GM21390 (cell line): ENCODE measurements around the gene PICALM.
"Not testable (repeated sequence)": the region's sequence is repeated elsewhere in the genome, so short reads cannot be mapped to it uniquely, and the experiment has no call there.

ENCODE experiments used
- ATAC-seq: cut with Tn5 transposase; IDR thresholded peaks from one replicate; pipeline ENCODE4 v1.9.1; 2021; ENCODE audit not compliant: unreplicated experiment

The PICALM gene

DNA sequence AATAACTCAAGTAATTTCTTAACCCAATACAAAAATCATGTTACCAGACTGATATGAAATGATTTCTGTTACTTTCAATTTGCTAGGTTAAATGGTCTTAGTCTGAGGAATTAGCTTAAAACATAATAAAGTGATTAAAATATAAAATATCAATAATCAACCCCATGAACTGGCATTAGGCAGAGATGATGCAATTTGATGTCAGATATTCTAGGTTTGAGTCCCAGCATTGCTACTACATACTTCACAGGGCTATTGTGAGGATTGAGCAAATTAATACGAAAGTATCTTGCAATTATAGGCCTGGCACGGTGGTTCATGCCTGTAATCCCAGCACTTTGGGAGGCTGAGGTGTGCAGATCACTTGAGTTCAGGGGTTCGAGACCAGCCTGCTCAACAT is 66.5 kb downstream of the PICALM start:
- no peak for ATAC-seq

GRCh38 chr11:85991508-85991907 is 77.4 kb downstream of the PICALM start:
- ATAC-seq, result no peak

DNA sequence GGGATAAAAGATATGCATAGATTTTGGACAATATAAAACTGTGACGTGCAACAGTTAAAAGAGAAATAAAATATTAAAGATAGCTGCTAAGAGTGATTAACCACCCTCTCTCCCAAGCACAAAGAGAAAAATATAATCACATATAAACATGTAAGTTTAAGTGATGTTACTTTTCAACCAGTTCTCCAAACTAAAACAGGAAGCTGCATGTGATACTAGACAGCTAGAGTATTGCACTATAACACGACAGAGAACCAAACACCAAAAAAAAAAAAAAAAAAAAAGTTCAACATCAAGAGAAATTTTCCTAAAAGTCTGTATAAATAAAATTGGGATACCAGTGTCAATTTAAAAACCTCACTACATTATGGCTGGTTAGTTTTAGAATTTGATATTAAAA is 79.1 kb downstream of the PICALM start:
- ATAC-seq, result no peak

- ATAC-seq, result no peak
Observed at GRCh38 chr11:85988780-85989179, 80.1 kb downstream of the PICALM start.

- ATAC-seq, result no peak
Observed at GRCh38 chr11:85977751-85978160, 91.1 kb downstream of the PICALM start.

GRCh38 chr11:85976525-85976924 is 92.4 kb downstream of the PICALM start:
- ATAC-seq, result no peak

DNA sequence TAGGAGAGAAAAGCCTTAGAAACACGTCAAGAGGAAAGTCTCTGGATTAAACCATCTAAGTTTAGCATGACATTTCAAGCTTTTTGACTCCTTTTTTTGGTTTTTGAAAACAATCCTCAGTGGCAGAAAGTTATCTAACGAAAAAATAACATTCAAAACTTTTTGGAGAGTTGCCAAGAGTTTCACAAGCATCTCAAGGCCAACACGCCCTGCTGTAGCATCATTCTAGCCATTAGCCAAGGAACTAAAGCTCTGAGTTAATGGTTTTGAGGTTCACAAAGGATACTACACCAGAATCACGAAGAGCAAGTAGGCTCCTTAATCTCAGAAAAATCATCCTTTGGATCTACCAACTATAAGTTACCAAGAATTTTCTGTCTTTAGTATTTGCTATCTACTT is 94.8 kb downstream of the PICALM start:
- no peak for ATAC-seq

GRCh38 chr11:85970593-85970992 is 98.3 kb downstream of the PICALM start:
- no peak for ATAC-seq

GRCh38 chr11:85967457-85967856 is 101.4 kb downstream of the PICALM start:
- no peak for ATAC-seq

DNA sequence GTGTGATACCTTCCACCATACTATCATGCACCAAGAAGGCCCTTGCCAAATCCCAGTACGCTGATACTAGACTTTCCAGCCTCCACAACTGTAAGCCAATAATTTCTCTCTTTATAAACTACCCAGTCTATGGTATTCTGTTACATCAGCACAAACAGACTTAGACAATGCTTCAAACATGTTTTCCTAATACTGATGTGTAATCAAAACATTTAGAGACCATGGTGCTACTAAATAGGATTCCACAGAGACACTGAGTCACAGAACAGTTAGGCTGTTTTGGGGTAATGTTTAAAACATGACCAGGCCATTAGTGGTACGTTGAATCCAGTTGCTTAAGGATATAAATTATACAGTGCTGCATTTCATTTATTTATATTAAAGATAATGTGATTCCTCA is 103.7 kb downstream of the PICALM start:
- no peak for ATAC-seq

DNA sequence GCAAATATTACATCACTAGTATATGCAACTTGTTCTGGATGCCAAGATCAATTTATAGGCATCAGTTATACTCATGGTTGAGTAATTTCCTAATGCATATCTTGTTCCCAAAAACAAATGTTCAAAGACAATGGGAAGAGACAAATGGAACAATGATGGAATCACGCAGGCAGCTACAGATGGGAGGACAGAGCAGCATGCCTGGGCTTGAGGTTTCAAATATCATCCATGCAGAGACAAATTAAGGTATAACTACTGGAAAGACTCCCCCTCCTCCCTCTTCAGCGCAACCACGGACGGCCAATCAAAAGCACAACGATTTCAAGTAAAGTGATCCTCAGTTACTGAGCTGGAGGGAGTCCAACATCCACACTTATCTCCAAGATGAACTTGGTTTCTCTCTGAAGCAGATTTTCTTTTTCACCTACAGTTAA is 106.9 kb downstream of the PICALM start:
- ATAC-seq, result no peak

DNA sequence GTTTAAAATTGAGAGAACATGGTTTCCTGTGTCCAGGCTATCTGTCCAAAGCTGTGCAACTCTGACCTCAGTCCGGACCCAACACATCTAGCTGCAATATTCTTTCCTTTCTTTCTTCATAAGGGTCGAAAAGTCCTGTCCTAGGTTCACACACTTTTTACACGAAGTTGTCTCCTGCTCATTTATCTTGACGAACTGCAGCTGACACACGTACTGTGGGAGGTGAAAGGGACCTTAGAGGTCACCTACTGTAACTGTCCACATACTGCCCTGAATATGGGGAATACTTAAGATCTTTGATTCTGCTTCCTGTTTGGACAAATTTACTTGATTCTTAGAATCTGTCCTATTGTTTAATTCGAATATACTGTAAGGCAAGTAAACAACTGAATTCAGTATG is 107.8 kb downstream of the PICALM start:
- no peak for ATAC-seq

DNA sequence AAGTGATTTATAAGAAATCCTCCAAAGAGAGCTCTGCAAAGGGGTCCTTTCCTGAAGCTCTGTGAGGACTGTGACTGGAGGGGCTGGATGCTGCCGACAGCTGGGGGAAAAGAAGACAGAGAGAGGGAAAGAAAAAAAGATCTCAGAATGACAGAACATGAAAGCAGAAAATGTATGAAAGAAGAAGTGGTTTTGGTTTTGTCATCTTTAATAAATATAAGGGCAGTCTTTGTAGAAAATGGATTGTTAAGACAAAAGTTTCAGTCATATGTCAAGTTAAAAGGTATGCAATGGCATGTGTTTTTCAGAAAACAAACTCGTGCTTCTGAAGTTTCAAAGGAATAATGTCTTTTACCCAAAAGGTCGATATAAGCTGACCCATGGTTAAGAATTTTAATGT is 108.2 kb downstream of the PICALM start:
- ATAC-seq, result peak; percentile 61

DNA sequence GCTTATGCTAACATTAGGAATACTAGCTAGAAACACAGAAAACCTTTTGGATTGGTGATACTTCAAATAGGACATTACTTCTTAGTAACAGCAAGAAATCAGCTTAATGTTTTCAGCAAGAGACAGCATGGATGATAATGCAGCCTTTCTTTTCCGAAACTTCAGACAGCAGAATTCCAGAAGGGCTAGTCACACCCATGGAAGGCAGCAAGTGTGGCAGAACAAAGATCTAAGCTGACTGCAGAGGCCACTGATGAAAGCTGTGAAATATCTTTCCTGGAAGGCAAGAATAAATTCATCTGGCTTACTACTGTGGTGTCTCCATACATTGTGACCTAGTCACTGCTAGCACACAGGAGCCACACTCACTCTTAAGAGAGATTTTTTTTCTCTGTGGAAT is 113.4 kb downstream of the PICALM start:
- ATAC-seq, result no peak

DNA sequence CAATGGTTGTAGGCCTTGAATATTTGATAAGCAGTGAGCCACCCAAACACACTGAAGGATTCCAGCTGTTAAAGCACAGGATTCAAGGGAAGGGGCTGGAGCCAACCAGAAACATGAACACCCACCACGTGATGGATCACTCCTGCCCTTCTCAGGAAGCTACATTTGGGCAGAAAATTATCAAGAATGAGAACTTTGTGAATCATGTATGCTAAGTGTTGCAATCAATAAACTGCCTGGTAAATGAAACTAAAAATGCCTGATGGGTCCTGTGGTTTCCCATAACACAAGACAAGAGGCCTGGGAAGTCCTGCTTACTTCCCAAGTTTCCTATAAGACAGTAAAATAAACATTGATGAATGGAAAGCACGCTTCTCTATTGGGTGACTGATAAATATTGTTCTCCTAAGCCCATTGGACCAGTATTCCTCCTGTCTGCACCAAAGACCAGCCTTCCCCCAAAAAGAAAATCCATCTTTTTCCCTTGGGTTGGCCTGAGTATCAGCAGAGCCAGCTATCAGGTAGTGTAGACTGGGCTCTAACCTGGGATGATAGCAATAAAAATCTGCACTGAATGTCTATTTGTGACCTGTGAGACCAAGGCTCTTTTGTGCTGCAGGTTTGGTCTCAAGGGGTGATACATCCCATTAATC is 115.3 kb downstream of the PICALM start:
- no peak for ATAC-seq

- ATAC-seq, result not testable (repeated sequence)
Observed at GRCh38 chr11:85952108-85952485, 116.8 kb downstream of the PICALM start.

DNA sequence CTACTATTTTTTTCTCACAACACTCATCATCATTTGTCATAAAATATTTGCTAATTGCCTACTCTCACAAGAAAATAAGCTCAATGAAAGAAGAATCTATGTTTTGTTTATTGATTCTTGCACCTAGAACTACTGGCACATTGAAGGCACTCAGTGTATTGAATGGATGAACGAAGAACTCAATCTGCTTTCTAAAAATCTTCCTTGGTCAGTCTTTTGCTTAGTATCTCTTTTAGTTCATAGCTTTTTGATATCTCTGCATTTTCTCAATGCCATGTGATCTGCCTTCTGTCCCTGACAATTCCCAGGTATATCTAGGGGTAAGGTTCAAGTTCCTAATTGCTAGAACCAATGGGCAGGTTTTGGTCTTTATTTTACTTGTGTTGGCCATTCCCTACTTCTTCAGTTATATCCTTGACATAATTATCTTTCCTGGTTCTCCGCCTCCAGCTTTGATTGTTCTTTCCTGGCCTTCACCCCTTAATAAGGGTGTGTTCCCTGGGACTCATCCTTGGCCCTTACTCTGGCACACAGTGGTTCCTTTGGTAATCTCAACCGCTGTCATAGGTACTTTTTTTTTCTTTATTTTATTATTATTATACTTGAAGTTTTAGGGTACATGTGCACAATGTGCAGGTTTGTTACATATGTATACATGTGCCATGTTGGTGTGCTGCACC is 117.3 kb downstream of the PICALM start:
- ATAC-seq, result no peak

GRCh38 chr11:85951049-85951405 is 117.9 kb downstream of the PICALM start:
- ATAC-seq, result no peak

GRCh38 chr11:85950317-85951048 is 118.4 kb downstream of the PICALM start:
- ATAC-seq, result no peak

GRCh38 chr11:85949798-85950197 is 119.1 kb downstream of the PICALM start:
- no peak for ATAC-seq

DNA sequence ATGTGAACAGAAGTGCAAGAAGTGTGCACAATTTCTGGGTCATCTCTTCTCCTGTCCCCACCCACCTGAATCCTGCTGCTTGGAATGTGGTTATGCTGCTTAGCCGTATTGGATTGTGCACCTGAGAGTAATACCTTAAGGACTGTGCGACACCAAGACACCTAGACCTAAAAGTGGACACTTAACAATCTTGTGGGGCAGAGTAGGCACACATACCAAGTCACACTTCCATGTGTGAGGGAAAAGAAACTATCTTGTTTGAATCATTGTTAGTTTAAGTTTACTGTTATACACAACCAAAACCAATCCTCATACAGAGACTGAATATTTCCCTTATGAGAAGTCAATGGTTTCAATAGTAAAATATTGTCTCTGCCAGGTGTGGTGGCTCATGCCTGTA is 120.0 kb downstream of the PICALM start:
- ATAC-seq, result no peak
